HG02588 (cell line): Measurements from ENCODE around the gene DNAI2.

Source experiments
- ATAC-seq: cut with Tn5 transposase; IDR thresholded peaks from one replicate; pipeline ENCODE4 v1.9.1; 2021; ENCODE audit warnings: mild to moderate bottlenecking, moderate library complexity; ENCODE audit not compliant: unreplicated experiment

Gene DNAI2

DNA sequence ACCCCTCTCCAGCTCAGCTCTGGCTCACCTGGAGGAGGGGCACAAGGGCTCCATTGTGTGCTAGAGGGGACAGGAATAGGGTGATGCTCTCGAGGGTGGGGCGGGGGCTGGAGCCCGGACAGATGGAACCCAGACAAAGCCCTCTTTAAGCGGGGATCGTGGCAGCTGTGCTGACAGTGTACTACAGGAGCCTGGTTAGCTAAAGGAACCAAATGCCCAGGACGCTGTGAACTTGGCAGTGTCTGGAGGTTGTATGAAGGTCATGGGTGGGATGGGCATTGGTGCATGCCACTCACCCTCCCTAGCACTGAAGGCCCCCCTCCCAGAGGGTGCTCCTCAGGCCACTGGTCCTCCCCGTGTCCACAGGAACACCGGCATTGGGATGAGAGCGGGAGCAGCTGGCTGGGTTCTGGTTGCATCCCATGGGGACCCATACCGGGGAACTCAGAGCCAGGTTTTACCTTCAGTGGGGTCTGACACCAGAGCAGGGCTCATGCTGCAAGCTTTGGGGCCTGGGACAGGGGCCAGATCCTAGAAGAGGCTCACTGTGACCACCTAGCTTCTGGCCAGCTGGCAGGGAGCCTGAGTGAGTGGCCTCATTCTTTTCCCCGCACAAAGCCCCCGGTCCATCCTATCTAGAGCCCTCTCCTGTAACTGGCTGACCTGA lies 63.9 kb downstream of the DNAI2 start:
- ATAC-seq = no peak

DNA sequence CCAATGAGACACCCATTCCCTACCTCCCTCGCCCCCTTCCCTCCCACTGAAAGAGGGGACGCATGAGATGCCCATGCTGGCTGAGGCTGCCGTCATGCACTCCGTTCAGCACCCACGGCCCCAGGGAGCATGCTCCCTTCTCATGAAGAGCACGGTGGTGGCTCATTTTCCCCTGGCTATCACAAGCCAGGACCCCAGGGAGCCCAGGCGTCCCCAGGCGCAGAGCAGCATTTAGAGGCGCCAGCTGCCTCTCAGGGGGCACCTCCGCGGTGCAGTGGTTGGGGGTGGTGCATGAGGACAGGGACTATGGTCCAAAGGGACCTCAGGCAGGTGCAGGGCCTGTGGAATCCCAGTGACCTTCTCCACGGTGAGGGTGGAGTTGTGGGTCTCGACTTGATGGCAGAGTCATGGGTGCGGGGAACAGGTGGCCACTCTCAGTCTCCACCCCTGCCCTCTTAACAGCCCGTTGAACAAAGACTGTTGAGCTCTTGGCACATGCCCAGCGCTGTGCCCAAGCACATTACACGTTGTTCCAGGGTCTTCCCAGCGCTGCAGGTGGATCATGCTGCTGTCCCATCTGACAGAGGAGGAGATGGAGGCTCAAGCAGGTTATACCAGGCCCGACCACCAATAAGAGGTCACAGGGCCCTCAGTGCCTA lies 65.6 kb downstream of the DNAI2 start:
- no peak for ATAC-seq

GRCh38 chr17:74340470-74341023 lies 66.5 kb downstream of the DNAI2 start:
- no peak for ATAC-seq

GRCh38 chr17:74342224-74342623 lies 68.2 kb downstream of the DNAI2 start:
- ATAC-seq = no peak

GRCh38 chr17:74343121-74343520 lies 69.1 kb downstream of the DNAI2 start:
- ATAC-seq = no peak

DNA sequence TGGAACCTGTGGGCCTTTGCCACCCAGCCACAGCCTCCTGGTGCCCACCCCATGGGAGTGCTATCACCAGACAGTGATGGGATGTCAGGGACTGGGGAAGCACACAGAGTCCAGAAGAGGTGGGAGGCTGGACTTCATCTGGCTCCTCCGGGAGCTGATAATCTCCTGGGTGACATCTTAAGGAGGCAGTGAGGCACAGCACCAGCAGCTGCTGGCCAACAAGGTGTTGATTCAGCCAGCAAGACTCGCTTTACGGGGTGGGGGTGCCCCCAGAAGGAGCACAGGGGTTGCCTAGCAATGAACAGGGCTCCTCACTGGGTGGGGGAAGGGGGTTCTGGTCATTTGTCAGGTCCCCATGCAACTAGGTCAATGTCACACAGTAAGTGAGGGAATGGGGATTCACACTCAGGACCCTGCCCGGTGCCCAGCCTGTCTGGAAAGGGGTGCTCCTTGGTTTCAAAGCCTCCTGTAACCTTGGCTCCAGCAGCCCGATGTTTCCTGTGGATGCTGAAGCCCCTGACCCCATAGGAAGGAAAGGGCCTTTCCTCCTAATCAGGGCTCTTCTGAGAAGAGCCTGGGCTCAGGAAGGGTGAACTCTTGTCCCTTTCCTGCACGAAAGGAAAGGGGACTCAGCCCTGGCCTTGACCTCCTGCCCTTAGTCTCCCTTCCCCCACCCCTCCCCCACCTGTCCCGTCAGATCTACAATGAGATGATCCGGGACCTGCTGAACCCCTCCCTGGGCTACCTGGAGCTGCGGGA lies 69.7 kb downstream of the DNAI2 start:
- ATAC-seq = no peak

DNA sequence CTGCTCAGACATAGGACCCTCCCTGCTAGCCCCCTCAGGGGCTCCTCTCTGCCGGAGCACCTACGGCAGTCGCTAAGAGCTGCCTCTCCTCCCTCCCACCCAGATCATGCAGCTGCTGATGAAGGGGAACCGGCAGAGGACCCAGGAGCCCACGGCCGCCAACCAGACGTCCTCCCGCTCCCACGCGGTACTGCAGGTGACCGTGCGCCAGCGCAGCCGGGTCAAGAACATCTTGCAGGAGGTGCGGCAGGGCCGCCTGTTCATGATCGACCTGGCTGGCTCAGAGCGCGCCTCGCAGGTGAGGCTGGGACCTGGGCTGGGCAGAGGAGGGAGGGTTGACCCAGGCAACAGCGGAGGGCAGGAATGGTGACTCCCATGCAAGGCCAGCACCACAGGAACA lies 70.6 kb downstream of the DNAI2 start:
- no peak for ATAC-seq

DNA sequence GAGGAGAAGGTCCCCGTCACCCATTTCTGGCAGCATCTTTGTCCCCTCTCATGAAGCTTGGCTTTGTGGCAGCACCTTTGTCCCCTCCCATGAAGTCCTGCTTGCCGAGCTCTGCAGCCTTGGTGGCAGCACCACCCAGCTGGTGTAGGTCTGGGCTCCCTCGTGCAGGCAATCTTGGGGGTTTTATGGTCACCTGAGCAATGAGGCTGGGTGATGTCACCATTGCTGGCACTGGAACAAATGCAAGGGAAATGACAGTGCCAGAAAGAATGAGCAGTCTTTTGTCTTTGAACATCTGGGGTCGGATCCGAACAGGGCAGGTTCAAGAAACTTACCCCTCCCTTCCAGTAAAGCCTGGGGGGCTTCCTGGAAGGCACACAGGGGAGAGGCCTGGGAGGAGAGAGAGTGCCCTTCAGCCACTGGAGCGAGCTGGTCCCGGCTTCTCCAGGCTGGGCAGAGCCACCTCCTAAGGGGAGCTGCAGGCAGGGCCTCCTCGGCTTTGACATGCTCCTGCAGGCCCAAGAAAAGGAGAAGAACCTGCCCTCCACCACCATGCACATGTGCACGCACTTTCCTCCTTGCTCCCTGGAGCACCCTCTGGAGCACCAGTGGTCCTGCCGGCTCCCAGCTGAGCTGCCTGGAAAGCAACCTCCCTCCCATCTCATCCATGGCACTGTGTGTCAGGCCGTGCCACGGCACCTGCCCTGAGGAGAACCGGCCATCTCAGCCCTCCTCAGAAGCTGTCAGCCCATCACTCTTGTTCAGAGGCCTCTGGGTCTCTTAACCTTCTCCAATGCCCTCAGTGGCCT lies 71.6 kb downstream of the DNAI2 start:
- ATAC-seq = no peak

- ATAC-seq = no peak
These were observed 73.6 kb downstream of the DNAI2 start for GRCh38 chr17:74347646-74348045.

GRCh38 chr17:74349120-74349519 lies 75.1 kb downstream of the DNAI2 start:
- no peak for ATAC-seq

DNA sequence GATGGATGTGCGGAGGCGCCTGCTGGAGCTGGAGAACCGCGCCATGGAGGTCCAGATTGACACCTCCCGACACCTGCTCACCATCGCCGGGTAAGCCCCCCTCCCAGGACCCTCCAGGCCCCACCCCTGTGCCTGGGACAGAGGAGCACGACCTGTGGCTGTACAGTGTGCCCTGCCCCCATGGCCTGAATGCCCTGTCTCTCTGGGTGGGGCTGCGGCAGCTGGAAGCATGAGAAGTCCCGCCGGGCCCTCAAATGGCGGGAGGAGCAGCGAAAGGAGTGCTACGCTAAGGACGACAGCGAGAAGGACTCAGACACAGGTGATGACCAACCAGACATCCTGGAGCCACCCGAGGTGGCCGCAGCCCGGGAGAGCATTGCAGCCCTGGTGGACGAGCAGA lies 76.5 kb downstream of the DNAI2 start:
- no peak for ATAC-seq

GRCh38 chr17:74351552-74352210 lies 77.6 kb downstream of the DNAI2 start:
- no peak for ATAC-seq

GRCh38 chr17:74353446-74354060 lies 79.5 kb downstream of the DNAI2 start:
- no peak for ATAC-seq

- no peak for ATAC-seq
These were observed 80.1 kb downstream of the DNAI2 start for GRCh38 chr17:74354123-74354522.

GRCh38 chr17:74354561-74354960 lies 80.5 kb downstream of the DNAI2 start:
- no peak for ATAC-seq

- ATAC-seq = no peak
These were observed 81.0 kb downstream of the DNAI2 start for GRCh38 chr17:74355065-74355464.

DNA sequence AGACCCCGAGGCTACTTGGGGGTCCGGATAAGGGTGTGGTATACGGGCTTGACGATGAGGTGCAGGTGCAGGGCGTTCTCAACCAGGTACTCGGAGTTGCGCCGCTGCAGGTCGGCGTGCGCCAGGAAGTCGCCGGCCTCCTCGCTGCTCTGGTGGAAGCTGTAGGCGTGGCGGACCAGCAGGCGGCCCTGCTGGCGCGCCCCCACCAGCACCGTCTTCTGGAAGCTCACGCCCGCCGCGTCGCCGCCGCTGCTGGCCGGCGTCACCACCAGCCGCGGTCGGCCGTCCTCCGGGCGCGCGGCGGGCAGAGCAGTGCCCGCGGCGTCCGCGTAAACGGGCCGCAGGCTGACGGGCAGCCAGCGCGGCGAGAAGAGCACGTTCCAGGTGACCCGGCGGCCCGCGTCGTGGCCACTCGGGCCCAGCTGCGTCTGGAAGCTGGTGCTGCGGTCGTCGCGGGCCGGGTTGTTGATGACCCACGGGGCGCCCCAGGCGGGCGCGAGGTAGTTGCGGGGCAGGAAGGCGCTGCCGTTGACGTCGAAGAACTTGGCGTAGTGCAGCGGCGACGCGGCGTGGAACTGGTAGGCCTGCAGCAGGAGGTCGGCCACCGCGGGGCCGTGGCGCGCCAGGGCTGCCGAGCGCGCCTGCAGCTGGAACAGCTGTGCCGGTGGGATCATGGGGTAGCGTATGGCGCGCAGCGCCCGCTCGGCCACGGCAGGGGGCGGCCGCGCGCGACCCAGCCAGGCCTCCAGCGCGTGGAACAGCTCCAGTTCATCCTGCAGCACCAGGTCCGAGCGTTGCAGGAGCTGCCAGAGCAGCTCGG lies 82.8 kb downstream of the DNAI2 start:
- ATAC-seq = no peak

DNA sequence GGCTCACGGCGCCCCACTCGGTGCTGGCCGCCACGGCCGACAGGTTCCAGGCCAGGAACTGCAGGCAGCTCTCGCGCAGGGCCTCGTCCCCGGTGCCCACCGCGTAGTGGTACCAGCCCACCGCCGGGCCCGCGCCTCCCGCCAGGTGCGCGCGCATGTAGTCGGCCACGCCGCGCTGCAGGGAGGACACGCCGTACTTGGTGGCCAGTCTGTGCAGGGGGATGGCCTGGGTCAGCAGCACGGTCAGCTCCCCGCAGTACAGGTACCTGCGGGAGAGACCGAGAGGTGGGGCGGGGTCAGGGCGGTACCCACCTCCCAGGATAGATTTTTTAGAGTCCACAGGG lies 83.4 kb downstream of the DNAI2 start:
- ATAC-seq = no peak

DNA sequence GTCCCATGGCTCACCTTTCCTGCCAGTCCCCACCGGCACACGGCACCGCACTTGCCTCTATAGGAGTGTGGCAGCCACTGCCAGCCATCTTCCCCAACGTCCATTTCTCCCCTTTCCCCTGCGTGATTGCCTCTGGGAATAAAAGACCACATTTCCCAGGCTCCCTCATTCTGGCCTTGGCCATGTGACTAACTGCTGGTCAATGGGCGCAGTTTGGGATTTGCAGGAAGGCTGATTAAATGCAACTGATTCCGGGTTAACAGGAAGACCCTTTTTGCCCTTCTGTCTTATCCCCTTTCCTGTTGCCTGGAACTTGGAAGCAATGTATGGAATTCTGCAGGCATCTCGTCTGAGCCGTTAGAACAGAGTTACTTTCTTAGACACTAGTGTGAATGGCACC lies 84.7 kb downstream of the DNAI2 start:
- no peak for ATAC-seq
